HG02623 (cell line): ENCODE results near the gene HMOX1.
"Not testable (repeated sequence)": the region's sequence is repeated elsewhere in the genome, so short reads cannot be mapped to it uniquely, and the experiment has no call there.

Source experiments
- ATAC-seq: cut with Tn5 transposase; IDR thresholded peaks from one replicate; pipeline ENCODE4 v1.9.1; 2021; ENCODE audit warnings: moderate library complexity; ENCODE audit not compliant: unreplicated experiment

The HMOX1 gene

GRCh38 chr22:35349704-35350538 lies 31.0 kb upstream of the HMOX1 start:
- ATAC-seq: no peak

- peak; percentile 85 for ATAC-seq
These were observed 30.1 kb upstream of the HMOX1 start for GRCh38 chr22:35350539-35351503.

- no peak for ATAC-seq
These were observed 28.4 kb upstream of the HMOX1 start for GRCh38 chr22:35352214-35353111.

- no peak for ATAC-seq
These were observed 27.6 kb upstream of the HMOX1 start for GRCh38 chr22:35353318-35353717.

GRCh38 chr22:35354068-35354467 lies 26.8 kb upstream of the HMOX1 start:
- ATAC-seq: no peak

- ATAC-seq: no peak
These were observed 22.8 kb upstream of the HMOX1 start for GRCh38 chr22:35357883-35358621.

- ATAC-seq: no peak
These were observed 21.4 kb upstream of the HMOX1 start for GRCh38 chr22:35359380-35360065.

- no peak for ATAC-seq
These were observed 19.8 kb upstream of the HMOX1 start for GRCh38 chr22:35361001-35361558.

- ATAC-seq: no peak
These were observed 17.3 kb upstream of the HMOX1 start for GRCh38 chr22:35363566-35364086.

GRCh38 chr22:35364230-35364629 lies 16.7 kb upstream of the HMOX1 start:
- not testable (repeated sequence) for ATAC-seq

GRCh38 chr22:35367331-35367886 lies 13.5 kb upstream of the HMOX1 start:
- ATAC-seq: no peak

- no peak for ATAC-seq
These were observed 12.5 kb upstream of the HMOX1 start for GRCh38 chr22:35368386-35368785.

GRCh38 chr22:35369996-35370395 lies 10.9 kb upstream of the HMOX1 start:
- no peak for ATAC-seq

- ATAC-seq: no peak
These were observed 7.1 kb upstream of the HMOX1 start for GRCh38 chr22:35373781-35374180.

GRCh38 chr22:35375031-35375430 lies 5.9 kb upstream of the HMOX1 start:
- ATAC-seq: no peak

GRCh38 chr22:35375526-35375925 lies 5.4 kb upstream of the HMOX1 start:
- ATAC-seq: no peak

GRCh38 chr22:35376728-35377472 lies 4.0 kb upstream of the HMOX1 start:
- peak; percentile 49 for ATAC-seq

GRCh38 chr22:35377735-35378134 lies 3.2 kb upstream of the HMOX1 start:
- ATAC-seq: no peak
